Activated CD4-positive, alpha-beta T cell treated with anti-CD3 and anti-CD28 coated beads, Interleukin-2, Interleukin-6, amounts not matched to agents 100 ng/mL and 50 ng/mL, durations not matched to agents 16 hours and 8 hours (primary cell): ENCODE data around the gene RREB1.
A peak's percentile ranks its signal among the peaks of the same experiment; 100 is the strongest.

Experiments
- DNase-seq: peaks from one replicate; pipeline ENCODE4 v3.0.0-alpha.2; 2020

RREB1 gene

DNA sequence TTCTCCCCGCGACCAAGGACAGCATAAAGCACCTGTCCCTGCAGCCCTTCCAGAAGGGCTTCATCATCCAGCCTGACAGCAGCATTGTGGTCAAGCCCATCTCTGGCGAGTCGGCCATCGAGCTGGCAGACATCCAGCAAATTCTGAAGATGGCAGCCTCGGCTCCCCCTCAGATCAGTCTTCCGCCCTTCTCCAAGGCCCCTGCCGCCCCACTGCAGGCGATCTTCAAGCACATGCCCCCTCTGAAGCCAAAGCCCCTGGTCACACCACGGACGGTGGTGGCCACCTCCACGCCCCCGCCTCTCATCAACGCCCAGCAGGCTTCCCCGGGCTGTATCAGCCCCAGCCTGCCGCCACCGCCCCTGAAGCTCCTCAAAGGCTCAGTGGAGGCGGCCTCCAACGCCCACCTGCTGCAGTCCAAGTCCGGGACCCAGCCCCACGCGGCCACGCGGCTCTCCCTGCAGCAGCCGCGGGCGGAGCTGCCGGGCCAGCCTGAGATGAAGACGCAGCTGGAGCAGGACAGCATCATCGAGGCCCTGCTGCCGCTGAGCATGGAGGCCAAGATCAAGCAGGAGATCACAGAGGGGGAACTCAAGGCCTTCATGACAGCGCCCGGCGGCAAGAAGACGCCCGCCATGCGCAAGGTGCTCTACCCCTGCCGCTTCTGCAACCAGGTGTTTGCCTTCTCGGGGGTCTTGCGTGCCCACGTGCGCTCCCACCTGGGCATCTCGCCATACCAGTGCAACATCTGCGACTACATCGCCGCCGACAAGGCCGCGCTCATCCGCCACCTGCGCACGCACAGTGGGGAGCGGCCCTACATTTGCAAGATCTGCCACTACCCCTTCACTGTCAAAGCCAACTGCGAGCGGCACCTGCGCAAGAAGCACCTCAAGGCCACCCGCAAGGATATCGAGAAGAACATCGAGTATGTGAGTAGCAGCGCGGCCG is 121.9 kb downstream of the RREB1 start:
- DNase-seq, result no peak

DNA sequence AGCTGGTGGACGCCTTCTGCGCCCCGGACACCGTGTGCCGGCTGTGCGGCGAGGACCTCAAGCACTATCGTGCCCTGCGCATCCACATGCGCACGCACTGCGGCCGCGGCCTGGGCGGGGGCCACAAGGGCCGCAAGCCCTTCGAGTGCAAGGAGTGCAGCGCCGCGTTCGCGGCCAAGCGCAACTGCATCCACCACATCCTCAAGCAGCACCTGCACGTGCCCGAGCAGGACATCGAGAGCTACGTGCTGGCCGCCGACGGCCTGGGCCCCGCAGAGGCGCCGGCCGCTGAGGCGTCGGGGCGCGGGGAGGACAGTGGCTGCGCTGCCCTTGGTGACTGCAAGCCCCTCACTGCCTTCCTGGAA is 122.5 kb downstream of the RREB1 start:
- DNase-seq, result no peak

DNA sequence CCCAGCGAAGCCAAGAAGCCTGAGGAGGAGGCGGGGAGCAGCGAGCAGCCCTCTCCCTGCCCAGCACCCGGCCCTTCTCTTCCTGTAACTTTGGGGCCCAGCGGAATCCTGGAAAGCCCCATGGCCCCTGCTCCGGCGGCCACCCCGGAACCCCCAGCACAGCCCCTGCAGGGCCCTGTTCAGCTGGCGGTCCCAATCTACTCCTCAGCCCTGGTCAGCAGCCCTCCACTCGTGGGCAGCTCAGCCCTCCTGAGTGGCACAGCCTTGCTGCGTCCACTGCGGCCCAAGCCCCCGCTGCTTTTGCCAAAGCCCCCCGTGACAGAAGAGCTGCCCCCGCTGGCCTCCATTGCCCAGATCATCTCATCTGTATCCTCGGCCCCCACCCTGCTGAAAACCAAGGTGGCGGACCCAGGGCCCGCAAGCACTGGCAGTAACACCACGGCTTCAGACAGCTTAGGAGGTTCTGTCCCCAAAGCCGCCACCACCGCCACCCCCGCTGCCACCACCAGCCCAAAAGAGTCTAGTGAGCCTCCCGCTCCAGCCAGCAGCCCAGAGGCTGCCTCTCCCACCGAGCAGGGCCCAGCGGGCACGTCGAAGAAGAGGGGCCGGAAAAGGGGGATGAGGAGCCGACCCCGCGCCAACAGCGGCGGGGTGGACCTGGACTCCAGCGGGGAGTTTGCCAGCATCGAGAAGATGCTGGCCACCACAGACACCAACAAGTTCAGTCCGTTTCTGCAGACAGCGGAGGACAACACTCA is 123.4 kb downstream of the RREB1 start:
- no peak for DNase-seq

DNA sequence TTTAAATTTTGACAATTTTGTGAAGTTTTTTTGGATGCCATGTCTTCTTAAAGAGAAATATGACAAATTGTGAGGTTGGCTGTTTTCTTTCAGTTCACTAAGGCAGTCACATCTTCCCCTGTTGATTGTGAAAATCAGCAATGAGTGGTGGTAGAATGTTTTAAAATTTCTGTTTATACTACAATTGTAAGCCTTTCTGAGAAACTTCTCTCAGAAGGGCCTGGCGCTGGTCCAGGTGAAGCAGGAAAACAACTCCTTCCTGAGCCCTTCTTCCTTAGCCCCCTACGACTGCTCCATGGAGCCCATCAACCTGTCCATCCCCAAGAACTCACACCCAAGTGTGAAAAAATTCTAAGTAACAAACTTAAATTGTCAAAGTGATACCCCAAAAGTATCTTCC is 124.6 kb downstream of the RREB1 start:
- no peak for DNase-seq

DNA sequence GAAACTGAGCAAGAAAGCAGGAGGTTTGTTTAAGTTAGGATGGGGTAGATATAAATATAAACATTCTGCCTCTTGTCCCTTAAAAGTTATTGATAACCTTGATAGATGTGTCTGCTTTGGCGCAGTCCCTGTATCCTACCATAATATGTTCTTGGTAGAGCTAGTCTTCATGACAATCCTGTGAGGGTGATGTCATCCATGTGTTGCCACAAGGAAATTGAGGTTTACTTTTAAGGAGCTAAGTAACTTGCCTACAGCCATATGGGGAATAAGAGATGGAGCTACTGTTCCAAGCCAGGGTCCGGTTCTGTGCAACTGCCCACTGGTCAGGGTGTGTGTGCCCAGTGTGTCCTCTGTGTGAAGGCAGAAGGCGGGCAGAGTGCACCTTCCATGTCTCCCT is 126.8 kb downstream of the RREB1 start:
- no peak for DNase-seq

DNA sequence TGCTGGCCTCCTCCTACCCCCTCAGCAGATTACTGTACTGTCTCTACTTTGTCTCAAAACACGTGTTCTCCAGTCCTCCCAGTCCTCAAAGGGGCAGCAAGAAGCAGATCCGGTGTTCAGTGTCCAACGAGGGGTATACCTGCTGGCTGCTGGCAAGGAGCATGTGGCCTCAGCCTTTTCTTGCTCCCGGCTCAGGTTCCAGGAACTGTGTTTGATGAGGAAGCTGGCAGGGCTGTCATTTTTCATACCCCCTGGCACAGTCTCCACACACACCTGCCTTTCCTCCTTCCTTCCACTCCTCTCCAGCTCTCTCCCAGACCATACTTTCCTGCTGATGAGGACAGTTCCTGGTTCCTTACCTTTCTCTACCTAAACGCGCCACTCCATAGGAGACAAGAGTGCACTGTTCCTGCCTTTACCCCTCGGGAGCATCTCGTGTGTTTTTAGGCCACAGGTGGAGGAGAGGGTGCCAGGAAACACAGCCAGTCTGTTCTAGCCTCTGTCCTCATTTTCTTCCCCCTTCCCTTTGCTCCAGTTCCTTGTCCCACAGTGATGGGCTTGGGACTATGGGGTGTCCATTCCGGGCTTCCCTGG is 128.0 kb downstream of the RREB1 start:
- no peak for DNase-seq

DNA sequence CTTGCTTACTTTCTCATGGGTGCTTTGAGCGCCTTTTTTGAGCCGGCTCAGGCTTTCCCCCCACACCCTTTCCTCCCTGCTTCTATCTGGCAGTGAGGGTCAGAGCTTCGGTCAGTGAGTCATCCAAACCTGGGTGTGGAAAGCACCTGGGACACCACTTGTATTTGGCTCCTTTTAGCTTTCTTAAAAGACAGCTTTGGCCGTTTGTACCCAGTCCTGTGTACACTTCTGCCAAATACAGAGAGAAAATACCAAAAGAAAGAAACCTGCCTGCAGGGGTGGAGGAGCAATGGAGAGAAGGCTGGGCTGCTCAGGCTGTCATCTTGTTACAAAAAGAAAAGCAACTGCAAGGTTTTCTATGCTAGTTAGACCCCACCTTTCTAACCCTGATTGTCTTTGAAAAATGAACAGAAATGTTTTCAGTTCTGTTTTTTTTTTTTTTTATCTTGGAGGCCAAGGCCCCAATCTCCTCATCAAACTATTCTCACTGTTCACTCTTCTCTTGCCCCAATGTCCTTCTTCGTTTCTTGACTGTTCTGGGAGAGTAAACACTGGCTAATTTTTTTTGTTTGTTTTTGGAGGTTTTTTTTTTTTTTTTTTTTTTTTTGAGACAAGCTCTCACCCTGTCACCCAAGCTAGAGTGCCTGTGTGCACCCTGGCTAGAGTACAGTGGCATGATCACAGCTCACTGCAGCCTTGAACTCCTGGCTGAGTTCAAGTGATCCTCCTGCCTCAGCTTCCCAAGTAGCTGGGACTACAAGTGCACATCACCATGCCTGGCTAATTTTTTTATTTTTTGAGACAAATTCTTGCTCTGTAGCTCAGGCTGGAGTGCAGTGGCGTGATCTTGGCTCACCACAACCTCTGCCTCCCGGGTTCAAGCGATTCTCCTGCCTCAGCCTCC is 128.8 kb downstream of the RREB1 start:
- no peak for DNase-seq

DNA sequence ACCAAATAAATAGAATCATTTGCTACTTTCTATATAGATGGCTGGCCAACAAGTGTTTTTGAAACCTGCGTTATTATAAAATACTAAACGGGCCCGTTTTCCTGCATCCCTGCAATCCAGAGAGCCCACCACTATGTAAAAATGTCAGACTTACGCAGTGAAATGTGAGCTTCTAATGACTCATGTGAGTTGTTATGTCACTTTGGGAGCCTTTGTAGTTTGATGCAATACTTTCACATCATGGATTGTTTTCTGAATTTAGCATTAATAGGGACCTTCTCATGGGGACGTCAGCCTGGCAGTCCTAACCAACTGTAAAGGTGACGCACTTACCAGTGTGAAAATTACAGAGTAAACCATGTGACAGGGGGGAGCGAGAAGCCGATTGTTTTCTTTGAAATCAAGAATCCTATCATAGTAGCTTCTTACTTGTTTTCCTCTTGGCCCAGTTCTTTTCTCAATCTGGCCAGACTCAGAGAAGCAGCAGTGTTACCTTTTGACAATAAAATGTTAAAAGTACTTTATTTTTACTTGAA is 130.0 kb downstream of the RREB1 start:
- DNase-seq, result no peak

DNA sequence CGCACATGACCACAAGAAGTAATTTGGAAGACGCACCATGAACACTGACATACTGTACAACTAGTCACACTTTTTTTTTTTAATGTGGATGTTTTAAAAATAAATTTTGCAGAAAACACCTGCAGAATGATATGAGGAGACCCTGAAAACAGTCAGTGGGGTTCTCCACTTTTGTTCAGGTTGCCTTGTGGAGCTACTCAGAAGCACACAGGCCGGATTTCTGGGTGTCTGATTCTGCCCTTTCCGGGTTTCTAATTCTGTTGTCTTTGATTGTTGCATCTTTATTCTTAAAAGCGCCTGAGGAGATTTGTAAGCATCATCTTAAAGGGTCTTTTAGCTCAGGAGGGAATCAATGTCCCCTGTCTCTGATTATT is 130.8 kb downstream of the RREB1 start:
- no peak for DNase-seq

DNA sequence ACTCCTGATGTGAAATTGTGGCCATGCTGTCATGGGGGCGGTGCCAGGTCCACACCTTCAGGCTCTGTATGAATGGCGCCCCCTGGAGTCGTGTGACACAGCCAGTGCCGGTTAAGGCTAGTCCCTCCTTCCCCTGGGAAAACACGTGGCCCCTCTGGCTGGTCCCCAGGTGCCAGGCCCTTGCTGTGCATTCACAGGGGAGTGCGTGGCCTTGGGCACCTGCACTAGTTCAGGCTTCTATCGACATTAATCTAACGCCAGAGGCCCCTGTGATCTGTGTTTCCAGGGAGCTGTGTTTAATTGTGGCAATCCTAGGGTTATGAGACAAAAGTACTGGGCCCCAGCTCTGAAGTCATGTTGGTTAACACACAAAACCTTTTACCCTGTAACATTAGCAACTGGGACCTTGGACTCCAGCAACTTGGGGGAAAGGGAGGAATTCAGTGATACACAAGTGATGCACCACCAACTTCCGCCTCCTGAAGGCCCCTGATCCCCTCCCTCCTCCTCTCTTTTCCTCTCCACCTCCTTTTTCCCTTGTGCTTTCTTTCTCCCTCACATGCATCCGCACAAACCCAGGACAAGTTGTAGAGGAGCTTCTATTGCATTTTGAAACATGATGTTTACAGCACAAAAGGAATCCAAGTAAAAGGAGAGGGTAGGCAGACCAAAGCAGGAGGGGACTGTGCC is 131.3 kb downstream of the RREB1 start:
- DNase-seq, result peak; percentile 81

DNA sequence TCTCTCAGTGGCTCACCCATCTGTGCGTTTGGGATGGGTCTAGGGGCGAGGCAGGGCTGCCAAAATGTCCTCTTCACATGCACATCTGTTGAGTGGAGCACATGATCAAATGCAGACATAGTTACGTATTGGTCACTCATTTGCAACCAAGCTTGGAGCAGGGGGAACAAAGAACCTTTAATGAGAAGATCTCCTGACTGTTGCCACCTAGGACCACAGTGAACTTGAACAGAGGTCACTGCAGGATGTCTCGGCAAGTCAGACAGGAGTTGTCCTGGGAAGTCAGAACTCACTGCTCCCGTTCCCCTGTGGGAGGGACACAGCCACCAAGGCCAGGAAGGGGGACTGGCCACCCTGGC is 131.8 kb downstream of the RREB1 start:
- DNase-seq, result no peak

DNA sequence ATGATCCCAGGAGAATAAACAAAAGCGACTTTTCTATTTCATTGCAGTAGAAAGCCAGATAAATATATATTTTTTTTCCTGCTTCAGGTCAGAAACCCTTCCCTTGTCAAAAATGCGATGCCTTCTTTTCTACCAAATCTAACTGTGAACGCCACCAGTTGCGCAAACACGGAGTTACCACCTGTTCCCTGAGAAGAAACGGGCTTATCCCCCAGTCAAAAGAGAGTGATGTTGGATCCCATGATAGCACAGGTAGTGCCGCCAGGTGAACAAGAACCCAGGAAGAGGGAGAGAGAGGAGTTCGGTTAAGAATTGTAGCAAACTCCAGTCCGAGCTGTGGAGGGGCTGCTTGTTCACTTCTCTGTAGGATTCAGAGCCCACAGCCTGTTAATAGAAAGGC is 132.6 kb downstream of the RREB1 start:
- DNase-seq, result no peak

DNA sequence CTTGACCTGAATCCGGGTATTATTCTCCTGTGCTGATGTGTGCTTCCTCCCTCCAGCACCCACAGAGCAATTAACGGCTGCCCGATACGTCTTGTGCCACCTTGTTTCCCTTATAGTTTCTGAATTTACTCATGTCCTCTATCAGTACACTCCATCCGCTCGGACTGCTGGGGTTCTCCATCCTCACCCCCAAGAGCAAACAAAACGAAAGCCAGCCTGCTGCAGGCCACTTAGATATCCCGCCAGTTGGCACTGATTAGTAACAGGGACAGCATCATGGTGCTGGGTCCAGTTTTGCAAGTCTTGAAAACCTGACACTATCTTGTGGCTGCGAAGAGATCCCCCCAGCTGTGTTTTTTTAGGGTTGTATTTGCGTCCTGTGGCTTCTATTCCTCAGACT is 133.4 kb downstream of the RREB1 start:
- DNase-seq, result no peak

DNA sequence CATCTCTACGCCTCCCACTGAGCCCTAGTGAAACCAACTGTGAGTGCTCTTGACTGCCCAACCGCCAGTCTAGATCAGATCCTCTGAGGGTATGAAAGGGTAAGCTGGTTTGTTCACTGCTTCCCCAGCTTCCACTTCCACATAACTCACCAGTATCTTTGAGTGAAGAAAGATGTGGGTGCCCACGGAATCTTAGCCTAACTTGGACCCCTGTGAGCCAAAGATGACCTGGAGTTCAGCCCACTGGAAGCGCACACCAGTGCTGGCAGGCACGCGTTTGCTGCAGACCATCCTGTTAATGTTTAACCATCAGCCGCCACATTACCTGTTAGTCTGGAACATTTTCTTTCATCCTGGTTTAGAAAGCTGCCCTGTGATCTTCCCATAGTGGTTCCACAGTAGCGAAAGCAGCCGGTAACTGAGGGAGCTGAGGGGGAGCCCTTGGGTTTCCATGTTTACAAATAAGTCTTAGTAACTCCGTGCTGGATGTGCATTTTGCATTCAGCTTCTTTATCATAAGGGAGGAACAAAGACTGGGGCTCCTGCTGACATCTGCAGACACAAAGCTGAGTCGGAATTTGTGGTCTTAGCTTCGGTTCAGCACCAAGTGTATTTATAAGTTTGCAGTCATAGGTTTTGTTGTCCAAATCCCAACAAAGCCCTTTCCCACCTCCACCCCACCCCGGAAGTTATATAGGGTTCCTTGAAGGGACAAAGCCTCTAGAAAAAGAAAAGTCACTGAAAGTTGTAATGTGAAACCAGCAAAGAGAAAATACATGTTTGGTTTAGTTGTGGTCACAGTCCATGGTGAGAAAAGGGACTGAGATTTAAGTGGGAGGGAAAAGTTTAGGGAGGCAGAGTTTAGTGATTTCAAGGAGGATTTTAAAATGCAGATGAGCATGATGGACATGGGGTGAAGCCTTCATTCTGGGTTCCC is 134.2 kb downstream of the RREB1 start:
- DNase-seq, result no peak

DNA sequence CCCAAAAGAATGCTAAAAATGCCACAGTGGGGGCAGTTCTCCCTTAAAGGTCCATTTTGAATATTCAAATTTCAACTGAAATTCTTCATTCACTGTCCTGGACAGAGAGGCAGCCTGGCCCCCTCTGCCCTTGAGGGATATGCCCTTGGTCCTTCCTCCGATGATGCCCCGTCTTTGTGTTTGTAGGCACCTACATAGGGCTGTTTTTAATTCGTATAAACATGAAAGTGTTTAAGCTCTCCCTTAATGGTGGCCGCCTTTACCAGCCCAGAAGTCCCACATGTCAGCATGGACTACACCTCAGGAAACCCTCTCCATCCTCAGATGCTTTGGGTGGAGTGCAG is 135.0 kb downstream of the RREB1 start:
- no peak for DNase-seq

DNA sequence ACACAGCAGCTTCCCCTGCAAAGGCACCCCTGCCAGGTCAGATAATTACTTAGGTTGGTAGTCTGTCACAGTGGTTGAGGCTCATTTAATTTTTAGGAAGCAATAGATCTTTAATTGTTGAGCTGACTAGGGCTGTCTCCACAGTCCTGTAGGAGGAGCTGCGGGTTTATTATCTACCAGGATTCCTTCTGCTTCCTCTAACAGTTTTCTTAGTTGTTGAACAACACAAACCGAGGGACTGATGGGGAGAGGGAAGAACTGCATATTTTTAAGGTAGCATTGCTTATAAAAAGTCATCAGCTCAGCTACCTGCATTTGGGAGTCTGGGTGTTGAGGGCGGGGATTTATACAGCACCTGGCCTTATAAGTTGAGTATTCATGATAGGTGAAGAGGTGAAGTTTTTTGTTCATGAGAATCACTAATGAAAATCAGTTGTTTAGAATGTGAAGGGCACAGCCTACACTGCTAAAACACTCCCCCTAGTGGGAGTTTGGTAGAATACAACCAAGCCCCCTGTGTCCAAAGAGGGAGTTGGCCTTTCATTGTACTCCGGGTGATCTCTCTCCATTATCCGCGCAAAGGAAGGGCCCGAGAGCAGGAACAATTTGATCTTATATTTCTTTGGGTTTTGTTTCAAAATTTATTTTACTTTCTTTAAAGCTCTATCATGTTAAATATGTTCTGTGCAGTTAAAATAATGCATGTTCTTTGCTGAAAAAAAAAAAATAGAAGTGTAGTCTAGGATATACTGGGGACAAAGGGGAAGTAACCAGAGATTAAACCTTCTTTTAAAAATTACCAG is 135.6 kb downstream of the RREB1 start:
- DNase-seq, result peak; percentile 78

DNA sequence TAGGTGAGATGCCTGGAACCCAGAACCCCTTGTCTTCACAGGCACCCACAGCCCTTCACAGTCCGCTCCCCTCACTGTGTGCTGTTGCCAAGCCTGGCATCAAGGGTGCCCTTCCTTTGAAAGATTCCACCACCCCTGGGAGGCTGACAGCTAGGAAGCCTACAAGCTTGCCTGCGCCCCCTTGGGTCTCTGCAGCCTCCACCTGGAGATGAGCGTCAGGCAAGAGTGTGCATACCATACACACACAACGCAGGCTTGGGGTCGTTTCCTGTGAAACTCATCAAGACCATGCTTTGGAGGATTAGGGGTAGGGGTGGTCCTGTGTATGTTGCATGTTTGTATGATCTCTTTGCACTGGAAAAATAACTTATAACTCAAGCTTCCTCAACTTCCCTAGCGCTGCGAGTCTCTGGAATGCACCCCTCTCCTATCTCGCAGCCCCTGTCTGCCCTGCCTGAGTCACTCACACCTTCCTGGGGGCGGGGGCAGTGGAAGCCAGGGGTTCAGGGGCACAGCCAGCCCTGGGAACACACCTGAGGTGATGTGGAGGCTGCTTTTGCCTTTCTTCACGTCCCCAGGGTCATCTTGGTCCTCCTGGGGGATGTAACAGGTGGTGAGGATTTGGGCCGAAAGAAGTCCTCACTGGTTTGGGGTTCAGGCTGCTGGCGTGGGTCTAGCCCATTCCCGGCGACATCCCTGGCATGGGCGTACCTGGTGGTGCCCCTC is 138.1 kb downstream of the RREB1 start:
- DNase-seq, result no peak

DNA sequence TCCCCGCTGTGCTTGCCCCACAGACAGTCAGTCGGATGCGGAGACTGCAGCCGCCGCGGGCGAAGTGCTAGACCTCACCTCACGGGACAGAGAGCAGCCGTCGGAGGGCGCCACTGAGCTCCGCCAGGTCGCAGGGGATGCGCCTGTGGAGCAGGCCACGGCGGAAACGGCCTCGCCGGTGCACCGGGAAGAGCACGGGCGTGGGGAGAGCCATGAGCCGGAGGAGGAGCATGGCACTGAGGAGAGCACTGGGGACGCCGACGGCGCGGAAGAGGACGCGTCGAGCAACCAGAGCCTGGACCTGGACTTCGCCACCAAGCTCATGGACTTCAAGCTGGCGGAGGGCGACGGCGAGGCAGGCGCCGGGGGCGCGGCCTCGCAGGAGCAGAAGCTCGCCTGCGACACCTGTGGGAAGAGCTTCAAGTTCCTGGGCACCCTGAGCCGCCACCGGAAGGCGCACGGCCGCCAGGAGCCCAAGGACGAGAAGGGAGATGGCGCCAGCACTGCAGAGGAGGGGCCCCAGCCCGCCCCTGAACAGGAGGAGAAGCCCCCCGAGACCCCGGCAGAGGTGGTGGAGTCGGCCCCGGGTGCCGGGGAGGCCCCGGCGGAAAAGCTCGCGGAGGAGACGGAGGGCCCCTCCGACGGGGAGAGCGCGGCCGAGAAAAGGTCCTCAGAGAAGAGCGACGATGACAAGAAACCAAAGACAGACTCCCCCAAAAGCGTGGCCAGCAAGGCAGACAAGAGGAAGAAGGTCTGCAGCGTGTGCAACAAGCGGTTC is 138.8 kb downstream of the RREB1 start:
- no peak for DNase-seq

DNA sequence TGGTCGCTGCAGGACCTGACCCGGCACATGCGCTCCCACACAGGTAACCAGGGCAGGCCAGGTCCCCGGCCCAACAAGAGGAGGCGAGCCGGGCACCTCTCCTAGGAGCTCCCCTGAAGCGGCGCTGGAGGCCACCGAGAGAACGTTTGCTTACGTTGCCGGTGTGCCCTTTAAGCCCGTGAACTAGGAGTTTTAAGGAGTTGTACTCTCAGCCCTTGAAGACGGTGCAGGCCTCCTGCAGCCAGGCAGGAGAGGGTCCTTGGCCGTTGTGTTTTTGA is 139.4 kb downstream of the RREB1 start:
- no peak for DNase-seq
